Calu3 (cell line): Measurements from ENCODE around the gene TESK1. TPM values are rescaled to one million over a fixed set of nuclear protein-coding genes. Genes with fewer than 3 reads are reported as not detected.

ENCODE experiments used
- BruUV-seq: library from RNA; stranded (reverse); fragments of 400-500 nt; replicated peaks from 2 replicates; lab custom pipeline; 2021; lab: Mats Ljungman, UMichigan
- CTCF ChIA-PET: fragments of 300-600 bp; sonication (Branson Sonifier 250); formaldehyde crosslinking; loops from one replicate; lab custom pipeline; 2022; ENCODE audit warnings: antibody characterized with exemption; lab: Charles Lee
- DNase-seq: peaks from one replicate; pipeline ENCODE4 v3.0.0; 2022
- H3K27ac Mint-ChIP-seq: one replicate; pipeline ENCODE4 v1.8.0; 2022; ENCODE audit warnings: mixed read lengths; ENCODE audit not compliant: unreplicated experiment
- H3K27me3 Mint-ChIP-seq: one replicate; pipeline ENCODE4 v1.8.0; 2022; ENCODE audit warnings: mixed read lengths; ENCODE audit not compliant: unreplicated experiment
- H3K36me3 Mint-ChIP-seq: one replicate; pipeline ENCODE4 v1.8.0; 2022; ENCODE audit warnings: mild to moderate bottlenecking, moderate library complexity, mixed read lengths; ENCODE audit not compliant: insufficient read depth, unreplicated experiment
- H3K4me1 Mint-ChIP-seq: one replicate; pipeline ENCODE4 v1.8.0; 2022; ENCODE audit warnings: mild to moderate bottlenecking, low read depth, mixed read lengths; ENCODE audit not compliant: unreplicated experiment
- H3K4me3 Mint-ChIP-seq: one replicate; pipeline ENCODE4 v1.8.0; 2022; ENCODE audit warnings: mild to moderate bottlenecking, low read depth, moderate library complexity, mixed read lengths; ENCODE audit not compliant: unreplicated experiment
- H3K9me3 Mint-ChIP-seq: one replicate; pipeline ENCODE4 v1.8.0; 2022; ENCODE audit warnings: low read depth, mixed read lengths; ENCODE audit not compliant: unreplicated experiment
- CTCF ChIP-seq: fragments of 200-600 bp; IDR thresholded peaks from one replicate; pipeline ENCODE4 v1.8.0; 2022; ENCODE audit warnings: antibody characterized with exemption; ENCODE audit not compliant: unreplicated experiment
- intact Hi-C: fragments of 100-400 bp; cut with micrococcal nuclease; formaldehyde crosslinking; loops from one replicate; pipeline ENCODE4 v1.10.0; 2022; ENCODE audit not compliant: unreplicated experiment
- microRNA-seq: library from miRNA; unstranded; fragments of <30 nt; microRNA quantifications from one replicate; pipeline ENCODE4 v1.2.0, GENCODE V29; 2022
- total RNA-seq: library from RNA; stranded (reverse); gene quantifications from 2 replicates; pipeline ENCODE4 v1.2.3, GENCODE V29; 2022

The TESK1 gene
- total RNA-seq, 1 experiment from 2014 or later, result 24.6 TPM

- CTCF ChIA-PET, result interaction anchor here (0.7 to 2.2 kb wide), 4 partner anchors 10 to 76 kb away, joined by 3 to 12 read pairs (median 7); partner anchors contain the start of genes CREB3 and TLN1
- intact Hi-C loops, result no loop called here
- BruUV-seq, result no TSS peak
- TF ChIP-seq CTCF, result no peak
- no peak for DNase-seq
- no peak overlapping the region for H3K27ac Mint-ChIP-seq
- no peaks in the 10 kb centered on the region for H3K27me3 Mint-ChIP-seq
- peaks cover 37% of the 10 kb centered on the region for H3K36me3 Mint-ChIP-seq
- H3K9me3 Mint-ChIP-seq, result no peaks in the 10 kb centered on the region
- peaks cover 27% of the 10 kb centered on the region for H3K4me1 Mint-ChIP-seq
- peak overlapping the region; percentile 84 for H3K4me3 Mint-ChIP-seq
Observed at GRCh38 chr9:35659340-35659739, 54.3 kb downstream of the TESK1 start.

Small RNA genes lying within 50 kb of the gene (microRNA-seq; reads per million reads assigned to microRNA genes)
- 1.4 reads per million for gene MIR4667

Other genes starting within 250 kb of the TESK1 start
- 8.6 and 10.5 TPM in 2 replicates for gene RUSC2, start 115.2 kb upstream of the TESK1 start, total RNA-seq
- 0.38 and 0.73 TPM in 2 replicates for gene CD72, start 13.2 kb downstream of the TESK1 start, total RNA-seq
- not detected in 2 replicates for gene SIT1, start 45.7 kb downstream of the TESK1 start, total RNA-seq
- 8,471 and 11,520 TPM in 2 replicates for gene RMRP, start 52.8 kb downstream of the TESK1 start, total RNA-seq
- 7.9 and 8.0 TPM in 2 replicates for gene CCDC107, start 53.0 kb downstream of the TESK1 start, total RNA-seq
- 14.2 and 15.4 TPM in 2 replicates for gene ARHGEF39, start 59.9 kb downstream of the TESK1 start, total RNA-seq
- 0.64 and 0.76 TPM in 2 replicates for gene CA9, start 68.7 kb downstream of the TESK1 start, total RNA-seq
- 138 and 145 TPM in 2 replicates for gene TPM2, start 84.7 kb downstream of the TESK1 start, total RNA-seq
- gene TLN1, start 126.9 kb downstream of the TESK1 start, total RNA-seq, result 91.1 and 98.7 TPM in 2 replicates
- gene CREB3, start 127.4 kb downstream of the TESK1 start, total RNA-seq, result 26.5 and 29.4 TPM in 2 replicates
- 62.4 and 62.7 TPM in 2 replicates for gene GBA2, start 144.0 kb downstream of the TESK1 start, total RNA-seq
- gene RGP1, start 144.0 kb downstream of the TESK1 start, total RNA-seq, result 26.6 and 31.6 TPM in 2 replicates
- gene MSMP, start 149.0 kb downstream of the TESK1 start, total RNA-seq, result not detected in 2 replicates
- 16.8 and 19.2 TPM in 2 replicates for gene NPR2, start 186.3 kb downstream of the TESK1 start, total RNA-seq
- 0.97 and 1.2 TPM in 2 replicates for gene SPAG8, start 207.0 kb downstream of the TESK1 start, total RNA-seq
- gene HINT2, start 209.8 kb downstream of the TESK1 start, total RNA-seq, result 33.9 and 39.7 TPM in 2 replicates
- gene FAM221B, start 223.5 kb downstream of the TESK1 start, total RNA-seq, result not detected in 2 replicates
- 2.5 and 3.7 TPM in 2 replicates for gene TMEM8B, start 224.0 kb downstream of the TESK1 start, total RNA-seq